HL-60 (cell line): ENCODE data around the gene ZBTB14.
A peak's percentile ranks its signal among the peaks of the same experiment; 100 is the strongest.

Experiments used
- DNase-seq, 2 experiments: peaks; one replicate each; pipeline ENCODE4 v3.0.0-alpha.2; 2010 to 2020; ENCODE audit warnings: low read depth in 1 of 2, low spot score in 1 of 2
- H3K27ac ChIP-seq: fragments of 250-450 bp; sonication (Bioruptor Pico); replicated peaks from 2 replicates; pipeline ENCODE4 v1.5.1; 2020; ENCODE audit warnings: mild to moderate bottlenecking, moderate library complexity
- H3K27me3 ChIP-seq: fragments of 250-450 bp; sonication (Bioruptor Pico); 2 replicates; pipeline ENCODE4 v1.5.1; 2021; ENCODE audit warnings: mild to moderate bottlenecking, moderate library complexity; ENCODE audit not compliant: insufficient read depth, poor library complexity, severe bottlenecking
- H3K4me3 ChIP-seq: replicated peaks from 2 replicates; pipeline ENCODE4 v1.5.1; 2011; ENCODE audit warnings: mild to moderate bottlenecking, control low read depth, low read length; ENCODE audit not compliant: insufficient read depth
- CTCF ChIP-seq: IDR thresholded peaks from one replicate; pipeline ENCODE4 v1.5.1; 2011; ENCODE audit warnings: low read length, control low read depth, inconsistent platforms; ENCODE audit not compliant: insufficient read depth
- GABPA ChIP-seq: IDR thresholded peaks from 2 replicates; pipeline ENCODE4 v1.6.1; 2012; ENCODE audit warnings: low read depth
- POLR2AphosphoS5 ChIP-seq: IDR thresholded peaks from 2 replicates; pipeline ENCODE4 v1.6.1; 2012; ENCODE audit warnings: low read depth
- SPI1 ChIP-seq: IDR thresholded peaks from 2 replicates; pipeline ENCODE4 v1.6.1; 2012; ENCODE audit warnings: low read depth, mild to moderate bottlenecking, borderline replicate concordance
- TF ChIP-seq, protein P1 (sequence below): IDR thresholded peaks from 2 replicates; pipeline ENCODE4 v1.6.1; 2012; ENCODE audit warnings: low read depth; ENCODE audit not compliant: insufficient replicate concordance

ZBTB14 gene

DNA sequence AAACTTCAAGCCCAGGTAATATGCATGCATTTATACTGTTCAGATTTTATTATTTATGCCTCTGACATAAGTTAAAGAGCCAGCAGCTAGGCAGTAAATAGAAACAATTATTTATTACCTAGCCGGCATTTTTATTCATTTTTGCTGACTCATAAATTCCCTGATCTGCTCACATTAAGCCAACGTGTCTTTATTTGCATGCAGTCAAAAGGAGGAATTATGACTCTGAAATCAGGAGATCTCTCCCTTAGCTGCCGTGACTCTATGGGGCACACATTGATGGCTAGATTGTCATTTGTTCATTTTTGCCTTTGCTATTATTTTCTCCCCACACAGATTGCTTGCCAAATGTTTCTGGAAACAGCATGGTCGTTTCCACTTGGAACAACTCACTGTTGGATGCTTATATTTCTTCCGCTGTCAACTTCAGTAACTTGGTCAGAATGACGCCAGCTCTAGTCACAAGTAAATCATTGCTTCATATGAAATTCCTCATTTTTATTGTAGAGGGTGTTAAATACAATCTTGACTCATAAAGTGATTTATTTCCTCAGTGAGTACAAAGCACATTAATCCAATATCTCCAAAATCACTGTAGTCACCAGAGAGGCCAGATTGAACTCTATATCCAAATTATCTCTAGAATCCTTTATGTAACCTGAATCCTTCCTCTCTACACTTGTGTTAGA, 15.9 kb upstream of the ZBTB14 start:
- no peak for DNase-seq
- no peaks in the 10 kb centered on the region for H3K27me3 ChIP-seq

DNA sequence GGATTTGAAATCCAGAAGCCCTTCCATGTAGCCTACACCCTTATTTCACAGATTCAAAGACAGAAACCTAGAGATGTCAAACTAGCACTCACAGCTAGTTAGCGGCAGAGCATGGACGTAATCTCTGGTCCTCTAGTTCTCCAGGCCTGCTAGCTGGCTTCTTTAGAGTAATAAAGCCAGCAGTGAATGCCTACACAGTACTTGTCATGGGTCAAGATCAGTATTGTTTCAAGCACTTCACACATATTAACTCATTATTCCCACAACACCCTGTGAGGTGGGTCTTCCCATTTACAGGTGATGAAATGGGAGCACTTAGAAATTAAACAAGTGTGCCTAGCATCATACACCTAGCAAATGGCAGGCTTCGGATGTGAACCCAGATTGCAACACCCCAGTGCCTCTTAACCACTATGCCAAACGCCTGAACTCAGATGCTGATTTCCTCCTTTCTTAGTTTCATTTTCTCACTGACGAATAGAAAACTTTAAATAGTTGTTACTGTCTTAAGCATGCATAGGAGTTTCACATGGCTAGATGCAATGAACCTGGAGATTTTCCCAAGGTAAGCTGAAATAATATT, 14.5 kb upstream of the ZBTB14 start:
- no peaks in the 10 kb centered on the region for H3K27me3 ChIP-seq
- peak overlapping the region; percentile 22 for H3K4me3 ChIP-seq
- peak in 1 of 2 experiments; percentile 73 for DNase-seq
- H3K27ac ChIP-seq, result peak overlapping the region; percentile 12; the same call in 1 of the 2 replicates
- TF ChIP-seq SPI1 (peak; percentile 19; the same call in 1 of the 2 replicates), GABPA (no peak)

More for the DNA sequence above, 15.9 kb upstream of the ZBTB14 start:
- TF ChIP-seq SPI1, result no peak
- TF ChIP-seq, protein P1, sequence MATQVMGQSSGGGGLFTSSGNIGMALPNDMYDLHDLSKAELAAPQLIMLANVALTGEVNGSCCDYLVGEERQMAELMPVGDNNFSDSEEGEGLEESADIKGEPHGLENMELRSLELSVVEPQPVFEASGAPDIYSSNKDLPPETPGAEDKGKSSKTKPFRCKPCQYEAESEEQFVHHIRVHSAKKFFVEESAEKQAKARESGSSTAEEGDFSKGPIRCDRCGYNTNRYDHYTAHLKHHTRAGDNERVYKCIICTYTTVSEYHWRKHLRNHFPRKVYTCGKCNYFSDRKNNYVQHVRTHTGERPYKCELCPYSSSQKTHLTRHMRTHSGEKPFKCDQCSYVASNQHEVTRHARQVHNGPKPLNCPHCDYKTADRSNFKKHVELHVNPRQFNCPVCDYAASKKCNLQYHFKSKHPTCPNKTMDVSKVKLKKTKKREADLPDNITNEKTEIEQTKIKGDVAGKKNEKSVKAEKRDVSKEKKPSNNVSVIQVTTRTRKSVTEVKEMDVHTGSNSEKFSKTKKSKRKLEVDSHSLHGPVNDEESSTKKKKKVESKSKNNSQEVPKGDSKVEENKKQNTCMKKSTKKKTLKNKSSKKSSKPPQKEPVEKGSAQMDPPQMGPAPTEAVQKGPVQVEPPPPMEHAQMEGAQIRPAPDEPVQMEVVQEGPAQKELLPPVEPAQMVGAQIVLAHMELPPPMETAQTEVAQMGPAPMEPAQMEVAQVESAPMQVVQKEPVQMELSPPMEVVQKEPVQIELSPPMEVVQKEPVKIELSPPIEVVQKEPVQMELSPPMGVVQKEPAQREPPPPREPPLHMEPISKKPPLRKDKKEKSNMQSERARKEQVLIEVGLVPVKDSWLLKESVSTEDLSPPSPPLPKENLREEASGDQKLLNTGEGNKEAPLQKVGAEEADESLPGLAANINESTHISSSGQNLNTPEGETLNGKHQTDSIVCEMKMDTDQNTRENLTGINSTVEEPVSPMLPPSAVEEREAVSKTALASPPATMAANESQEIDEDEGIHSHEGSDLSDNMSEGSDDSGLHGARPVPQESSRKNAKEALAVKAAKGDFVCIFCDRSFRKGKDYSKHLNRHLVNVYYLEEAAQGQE, result no peak
- TF ChIP-seq POLR2AphosphoS5, result no peak
- no peak for TF ChIP-seq GABPA
- TF ChIP-seq CTCF, result no peak
- no peak overlapping the region for H3K4me3 ChIP-seq
- no peak overlapping the region for H3K27ac ChIP-seq

DNA sequence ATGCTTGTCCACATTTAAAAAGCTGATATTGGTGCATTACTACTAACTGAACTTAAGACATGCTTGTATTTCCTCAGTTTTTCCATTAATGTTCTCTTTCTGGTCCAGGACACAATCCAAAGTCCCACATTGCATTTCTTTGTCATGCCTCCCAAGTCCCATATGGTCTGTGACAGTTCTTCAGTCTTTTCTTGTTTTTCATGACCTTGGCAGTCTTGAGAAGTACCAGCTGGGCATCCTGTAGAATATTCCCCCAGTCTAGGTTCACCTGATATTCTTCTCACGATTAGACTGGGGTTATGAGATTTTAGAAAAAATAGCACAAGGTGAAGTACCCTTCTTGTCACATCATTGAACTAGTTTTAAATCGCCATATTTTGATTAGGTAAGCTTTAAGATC, 10.3 kb upstream of the ZBTB14 start:
- no peak for DNase-seq

More for the DNA sequence above, 10.3 kb upstream of the ZBTB14 start:
- Histone ChIP-seq H3K27me3 (peaks cover 4% of the 10 kb centered on the region), H3K4me3 (no peak overlapping the region), H3K27ac (no peak overlapping the region)
- TF ChIP-seq GABPA (no peak), POLR2AphosphoS5 (no peak), CTCF (no peak), SPI1 (no peak)
- TF ChIP-seq, protein P1, result no peak
